ENCODE results near the gene MAP3K3. TPM values are rescaled to one million over a fixed set of nuclear protein-coding genes. Genes with fewer than 3 reads are reported as not detected.
A peak's percentile ranks its signal among the peaks of the same experiment; 100 is the strongest.

The MAP3K3 gene
- total and polyA plus RNA-seq, 10 of the 15 experiments (the other 5 are each of a cell fraction or from before 2014, with no cell fraction given): 1.6 to 24.1 (median 15.0) TPM

GRCh38 chr17:63698886-63699637, 76.8 kb downstream of the MAP3K3 start (continued):
- TF ChIP-seq, protein P1, sequence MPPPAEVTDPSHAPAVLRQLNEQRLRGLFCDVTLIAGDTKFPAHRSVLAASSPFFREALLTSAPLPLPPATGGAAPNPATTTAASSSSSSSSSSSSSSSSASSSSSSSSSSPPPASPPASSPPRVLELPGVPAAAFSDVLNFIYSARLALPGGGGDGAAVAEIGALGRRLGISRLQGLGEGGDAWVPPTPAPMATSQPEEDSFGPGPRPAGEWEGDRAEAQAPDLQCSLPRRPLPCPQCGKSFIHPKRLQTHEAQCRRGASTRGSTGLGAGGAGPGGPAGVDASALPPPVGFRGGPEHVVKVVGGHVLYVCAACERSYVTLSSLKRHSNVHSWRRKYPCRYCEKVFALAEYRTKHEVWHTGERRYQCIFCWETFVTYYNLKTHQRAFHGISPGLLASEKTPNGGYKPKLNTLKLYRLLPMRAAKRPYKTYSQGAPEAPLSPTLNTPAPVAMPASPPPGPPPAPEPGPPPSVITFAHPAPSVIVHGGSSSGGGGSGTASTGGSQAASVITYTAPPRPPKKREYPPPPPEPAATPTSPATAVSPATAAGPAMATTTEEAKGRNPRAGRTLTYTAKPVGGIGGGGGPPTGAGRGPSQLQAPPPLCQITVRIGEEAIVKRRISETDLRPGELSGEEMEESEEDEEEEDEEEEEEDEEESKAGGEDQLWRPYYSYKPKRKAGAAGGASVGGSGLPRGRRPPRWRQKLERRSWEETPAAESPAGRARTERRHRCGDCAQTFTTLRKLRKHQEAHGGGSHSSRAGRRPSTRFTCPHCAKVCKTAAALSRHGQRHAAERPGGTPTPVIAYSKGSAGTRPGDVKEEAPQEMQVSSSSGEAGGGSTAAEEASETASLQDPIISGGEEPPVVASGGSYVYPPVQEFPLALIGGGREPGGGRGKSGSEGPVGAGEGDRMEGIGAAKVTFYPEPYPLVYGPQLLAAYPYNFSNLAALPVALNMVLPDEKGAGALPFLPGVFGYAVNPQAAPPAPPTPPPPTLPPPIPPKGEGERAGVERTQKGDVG (CRISPR knock-in tag; IDR thresholded peaks at IDR 0.05): no peak
- no peak for TF ChIP-seq RFX5 (IDR thresholded peaks at IDR 0.05; ENCODE audit: low read depth, low read length)
- no peak for TF ChIP-seq NR2C2 (IDR thresholded peaks at IDR 0.05; ENCODE audit: borderline replicate concordance, control insufficient read depth, insufficient read length, low read depth)
- TF ChIP-seq POU2F2 (IDR thresholded peaks at IDR 0.05; ENCODE audit: borderline replicate concordance, low read depth, low read length): peak; percentile 49; the same call in 2 of the 3 replicates
- TF ChIP-seq ATF3 (IDR thresholded peaks at IDR 0.05; ENCODE audit: borderline replicate concordance, extremely low read depth, low read depth, low read length): no peak
- no peak for TF ChIP-seq SMARCA5 (IDR thresholded peaks at IDR 0.05)
- no peak for TF ChIP-seq HDAC2 (IDR thresholded peaks at IDR 0.05)
- TF ChIP-seq YY1 (IDR thresholded peaks at IDR 0.05; ENCODE audit: low read depth, low read length): no peak
- TF ChIP-seq ATF7 (IDR thresholded peaks at IDR 0.05; ENCODE audit: low read depth): 0 out of 2 replicates have a peak, but pooled peaks have one; percentile 37
- peak; percentile 69; the same call in 1 of the 2 replicates for TF ChIP-seq HDGF (IDR thresholded peaks at IDR 0.05)
- TF ChIP-seq BRCA1 (IDR thresholded peaks at IDR 0.05; ENCODE audit: low read depth, low read length): no peak
- no peak for TF ChIP-seq FOS (IDR thresholded peaks at IDR 0.05; ENCODE audit: borderline replicate concordance, extremely low read depth, insufficient read length)
- TF ChIP-seq, protein P2, sequence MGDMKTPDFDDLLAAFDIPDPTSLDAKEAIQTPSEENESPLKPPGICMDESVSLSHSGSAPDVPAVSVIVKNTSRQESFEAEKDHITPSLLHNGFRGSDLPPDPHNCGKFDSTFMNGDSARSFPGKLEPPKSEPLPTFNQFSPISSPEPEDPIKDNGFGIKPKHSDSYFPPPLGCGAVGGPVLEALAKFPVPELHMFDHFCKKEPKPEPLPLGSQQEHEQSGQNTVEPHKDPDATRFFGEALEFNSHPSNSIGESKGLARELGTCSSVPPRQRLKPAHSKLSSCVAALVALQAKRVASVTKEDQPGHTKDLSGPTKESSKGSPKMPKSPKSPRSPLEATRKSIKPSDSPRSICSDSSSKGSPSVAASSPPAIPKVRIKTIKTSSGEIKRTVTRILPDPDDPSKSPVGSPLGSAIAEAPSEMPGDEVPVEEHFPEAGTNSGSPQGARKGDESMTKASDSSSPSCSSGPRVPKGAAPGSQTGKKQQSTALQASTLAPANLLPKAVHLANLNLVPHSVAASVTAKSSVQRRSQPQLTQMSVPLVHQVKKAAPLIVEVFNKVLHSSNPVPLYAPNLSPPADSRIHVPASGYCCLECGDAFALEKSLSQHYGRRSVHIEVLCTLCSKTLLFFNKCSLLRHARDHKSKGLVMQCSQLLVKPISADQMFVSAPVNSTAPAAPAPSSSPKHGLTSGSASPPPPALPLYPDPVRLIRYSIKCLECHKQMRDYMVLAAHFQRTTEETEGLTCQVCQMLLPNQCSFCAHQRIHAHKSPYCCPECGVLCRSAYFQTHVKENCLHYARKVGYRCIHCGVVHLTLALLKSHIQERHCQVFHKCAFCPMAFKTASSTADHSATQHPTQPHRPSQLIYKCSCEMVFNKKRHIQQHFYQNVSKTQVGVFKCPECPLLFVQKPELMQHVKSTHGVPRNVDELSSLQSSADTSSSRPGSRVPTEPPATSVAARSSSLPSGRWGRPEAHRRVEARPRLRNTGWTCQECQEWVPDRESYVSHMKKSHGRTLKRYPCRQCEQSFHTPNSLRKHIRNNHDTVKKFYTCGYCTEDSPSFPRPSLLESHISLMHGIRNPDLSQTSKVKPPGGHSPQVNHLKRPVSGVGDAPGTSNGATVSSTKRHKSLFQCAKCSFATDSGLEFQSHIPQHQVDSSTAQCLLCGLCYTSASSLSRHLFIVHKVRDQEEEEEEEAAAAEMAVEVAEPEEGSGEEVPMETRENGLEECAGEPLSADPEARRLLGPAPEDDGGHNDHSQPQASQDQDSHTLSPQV (IDR thresholded peaks at IDR 0.05): no peak
- TF ChIP-seq NKRF (conservative IDR thresholded peaks at IDR 0.05): no peak; the same call in none of the 2 replicates
- TF ChIP-seq BCL3 (IDR thresholded peaks at IDR 0.05; ENCODE audit: borderline replicate concordance, insufficient read depth, low read depth, low read length, poor library complexity, severe bottlenecking): peak; percentile 90

Measured in GM12878 (cell line).